Head of caudate nucleus (tissue), 42 donors: ENCODE results near the gene PPP3R2.
"Not testable (repeated sequence)": the region's sequence is repeated elsewhere in the genome, so short reads cannot be mapped to it uniquely, and the experiment has no call there.

Experiments
- DNase-seq, 42 donors: peaks; one replicate each; pipeline versions ENCODE4 v3.0.0 to v3.0.0-alpha.2; 2020 to 2021; ENCODE audit warnings: mixed read lengths in 7 of 42
- intact Hi-C: fragments of 100-400 bp; cut with DNase I; formaldehyde crosslinking; loops from one replicate; pipeline ENCODE4 v1.15.0; 2022

Gene PPP3R2

GRCh38 chr9:101549472-101550098, 45.2 kb downstream of the PPP3R2 start:
- intact Hi-C loops, DNase-seq: not testable (repeated sequence)

- no peak for DNase-seq
- intact Hi-C loops = no loop called here
Observed at GRCh38 chr9:101543098-101543735, 51.6 kb downstream of the PPP3R2 start.
